Measurements from ENCODE around the gene PMFBP1.

PMFBP1 gene

DNA sequence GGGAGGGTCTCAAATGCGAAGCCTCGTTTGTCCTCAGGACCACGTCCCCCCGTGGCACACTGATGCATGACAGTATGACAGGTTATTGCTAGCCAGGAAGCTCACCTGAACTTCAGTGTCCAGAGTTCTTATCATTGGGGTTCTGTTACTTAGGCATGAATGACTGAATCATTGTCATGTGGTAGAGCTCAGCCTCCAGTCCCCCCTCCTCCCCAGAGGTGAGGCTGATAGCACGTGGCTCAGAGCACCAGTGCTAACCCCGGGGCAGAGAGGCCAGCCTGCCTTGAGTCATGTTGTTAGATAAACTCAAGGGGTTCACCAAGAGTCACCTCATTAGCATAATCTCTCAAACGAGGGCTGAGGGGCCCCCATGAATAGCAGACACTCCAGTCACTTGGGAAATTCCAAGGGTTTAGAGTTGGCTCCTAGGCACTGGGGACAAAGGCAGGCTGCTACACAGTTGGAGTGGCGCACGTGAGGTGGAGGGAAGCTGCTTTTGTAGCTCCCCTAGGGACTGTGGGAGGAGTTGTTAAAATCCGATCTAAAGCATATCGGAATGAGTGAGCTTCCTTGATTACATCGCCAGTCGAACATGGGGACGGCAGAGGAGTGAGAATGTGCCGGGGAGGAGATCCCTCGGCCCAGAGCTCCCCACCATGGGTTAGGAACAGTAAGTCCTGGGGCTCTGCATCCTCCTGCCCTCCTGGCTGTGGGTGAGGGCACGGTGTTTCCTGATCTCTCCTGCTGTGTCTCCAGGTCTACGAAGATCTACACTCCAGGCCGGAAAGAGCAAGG lies 60.1 kb downstream of the PMFBP1 start:
- H2BK120ac ChIP-seq (ENCODE audit: insufficient read depth, low read length, poor library complexity) = no peak overlapping the region
- no peak overlapping the region for H4K12ac ChIP-seq (ENCODE audit: low read depth, low read length)
- peaks cover 48 to 61% of the 10 kb centered on the region in 2 experiments for H3K36me3 ChIP-seq (ENCODE audit: control insufficient read depth in 1 of 2, insufficient read depth in 2 of 2, low read length in 2 of 2)
- H3K4me2 ChIP-seq (ENCODE audit: low read length) = no peak overlapping the region
- H3K18ac ChIP-seq (ENCODE audit: low read length) = no peak overlapping the region
- H3K9me3 ChIP-seq (ENCODE audit: insufficient read depth, low read depth, low read length) = peaks cover 5% of the 10 kb centered on the region
- no CpG with 5 or more reads among the region's 19 CpGs for whole genome bisulfite sequencing (ENCODE audit: extremely low coverage, insufficient coverage, insufficient read length)
- H3K79me2 ChIP-seq (ENCODE audit: control insufficient read depth, insufficient read depth, low read length, poor library complexity) = no peaks in the 10 kb centered on the region
- no peak overlapping the region for H2BK12ac ChIP-seq (ENCODE audit: low read length)
- H4K8ac ChIP-seq (ENCODE audit: low read depth, low read length) = no peak overlapping the region
- H2BK5ac ChIP-seq (ENCODE audit: low read depth, low read length, poor library complexity) = no peak overlapping the region
- H2AFZ ChIP-seq (ENCODE audit: insufficient read depth, low read length, poor library complexity) = no peak overlapping the region
- no peaks in the 10 kb centered on the region for H3K27me3 ChIP-seq (ENCODE audit: insufficient read depth, low read length)
- no peak overlapping the region for H4K91ac ChIP-seq (ENCODE audit: low read depth, low read length)
- H3K79me1 ChIP-seq (ENCODE audit: low read length) = no peaks in the 10 kb centered on the region
- no peak overlapping the region for H3K27ac ChIP-seq (ENCODE audit: low read depth, low read length)
- DNase-seq = no peak
- no peak overlapping the region for H3K4me3 ChIP-seq (ENCODE audit: low read depth, low read length)
- no peaks in the 10 kb centered on the region for H3K4me1 ChIP-seq (ENCODE audit: control insufficient read depth in 1 of 2, insufficient read depth in 2 of 2, low read length in 2 of 2)
- no peak overlapping the region for H3K23ac ChIP-seq (ENCODE audit: low read length)
- H3K14ac ChIP-seq (ENCODE audit: low read length) = no peak overlapping the region
- no peak overlapping the region for H3K4ac ChIP-seq (ENCODE audit: low read depth, low read length)
- H2AK5ac ChIP-seq (ENCODE audit: low read length) = no peak overlapping the region
- no peak overlapping the region for H3K9ac ChIP-seq (ENCODE audit: low read length)

DNA sequence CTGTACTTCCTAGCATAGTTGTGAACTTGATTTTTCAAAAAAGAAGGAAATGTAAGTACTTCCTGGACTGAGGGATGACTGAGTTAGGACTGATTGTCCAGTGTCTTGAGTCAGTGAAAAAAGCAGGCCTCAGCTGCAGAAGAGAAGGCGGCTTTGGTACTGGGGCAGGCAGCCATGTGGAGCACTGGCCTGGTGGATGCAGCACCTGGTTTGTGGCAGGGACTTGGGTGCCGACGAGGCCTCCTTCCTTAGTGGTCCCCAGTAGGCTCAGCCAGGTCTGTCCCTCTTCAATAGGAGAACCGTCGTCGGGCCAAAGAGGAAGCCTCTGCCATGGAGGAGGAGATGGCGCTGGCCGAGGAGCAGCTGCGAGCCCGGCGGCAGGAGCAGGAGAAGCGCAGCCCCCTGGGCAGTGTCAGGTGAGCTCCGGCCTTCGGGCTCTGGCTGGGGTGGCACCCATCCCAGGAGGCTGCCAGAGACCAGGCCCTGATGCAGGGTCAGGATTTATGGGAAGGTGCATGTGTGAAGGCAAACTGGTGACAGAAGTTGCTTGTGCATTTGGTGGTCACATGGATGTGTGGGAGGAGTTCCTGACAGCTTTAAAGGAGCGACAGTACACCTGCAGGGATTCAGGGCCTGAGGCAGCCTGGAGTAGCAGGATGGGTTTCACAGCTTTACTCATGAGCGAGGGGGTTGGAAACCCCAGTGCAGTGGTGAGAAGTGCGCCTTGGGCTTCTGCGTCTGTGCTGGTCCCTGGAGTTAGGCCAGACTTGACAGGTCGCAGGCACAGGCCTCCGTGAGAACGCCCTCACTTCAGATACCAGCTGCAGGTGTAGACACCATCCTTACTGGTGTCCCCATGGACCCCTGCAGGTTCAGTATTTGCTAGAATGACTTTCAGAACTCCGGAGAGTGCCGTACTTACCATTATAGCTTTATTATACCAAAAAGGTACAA lies 61.0 kb downstream of the PMFBP1 start:
- H2AK5ac ChIP-seq (ENCODE audit: low read length) = no peak overlapping the region
- no peaks in the 10 kb centered on the region for H3K4me1 ChIP-seq (ENCODE audit: control insufficient read depth in 1 of 2, insufficient read depth in 2 of 2, low read length in 2 of 2)
- H3K4me3 ChIP-seq (ENCODE audit: low read depth, low read length) = no peak overlapping the region
- H2AFZ ChIP-seq (ENCODE audit: insufficient read depth, low read length, poor library complexity) = no peak overlapping the region
- H4K12ac ChIP-seq (ENCODE audit: low read depth, low read length) = no peak overlapping the region
- no peak overlapping the region for H2BK12ac ChIP-seq (ENCODE audit: low read length)
- peaks cover 5% of the 10 kb centered on the region for H3K9me3 ChIP-seq (ENCODE audit: insufficient read depth, low read depth, low read length)
- no peak overlapping the region for H4K91ac ChIP-seq (ENCODE audit: low read depth, low read length)
- H3K14ac ChIP-seq (ENCODE audit: low read length) = no peak overlapping the region
- no peak overlapping the region for H3K9ac ChIP-seq (ENCODE audit: low read length)
- no peak overlapping the region for H3K18ac ChIP-seq (ENCODE audit: low read length)
- no peaks in the 10 kb centered on the region for H3K79me2 ChIP-seq (ENCODE audit: control insufficient read depth, insufficient read depth, low read length, poor library complexity)
- no peak overlapping the region for H2BK120ac ChIP-seq (ENCODE audit: insufficient read depth, low read length, poor library complexity)
- DNase-seq = no peak
- H3K27me3 ChIP-seq (ENCODE audit: insufficient read depth, low read length) = no peaks in the 10 kb centered on the region
- H2BK5ac ChIP-seq (ENCODE audit: low read depth, low read length, poor library complexity) = no peak overlapping the region
- no peak overlapping the region for H3K23ac ChIP-seq (ENCODE audit: low read length)
- H3K4ac ChIP-seq (ENCODE audit: low read depth, low read length) = no peak overlapping the region
- H3K27ac ChIP-seq (ENCODE audit: low read depth, low read length) = no peak overlapping the region
- WGBS (ENCODE audit: extremely low coverage, insufficient coverage, insufficient read length) = no CpG with 5 or more reads among the region's 23 CpGs
- no peak overlapping the region for H4K8ac ChIP-seq (ENCODE audit: low read depth, low read length)
- H3K79me1 ChIP-seq (ENCODE audit: low read length) = no peaks in the 10 kb centered on the region
- H3K36me3 ChIP-seq (ENCODE audit: control insufficient read depth in 1 of 2, insufficient read depth in 2 of 2, low read length in 2 of 2) = peaks cover 54 to 69% of the 10 kb centered on the region in 2 experiments
- no peak overlapping the region for H3K4me2 ChIP-seq (ENCODE audit: low read length)

DNA sequence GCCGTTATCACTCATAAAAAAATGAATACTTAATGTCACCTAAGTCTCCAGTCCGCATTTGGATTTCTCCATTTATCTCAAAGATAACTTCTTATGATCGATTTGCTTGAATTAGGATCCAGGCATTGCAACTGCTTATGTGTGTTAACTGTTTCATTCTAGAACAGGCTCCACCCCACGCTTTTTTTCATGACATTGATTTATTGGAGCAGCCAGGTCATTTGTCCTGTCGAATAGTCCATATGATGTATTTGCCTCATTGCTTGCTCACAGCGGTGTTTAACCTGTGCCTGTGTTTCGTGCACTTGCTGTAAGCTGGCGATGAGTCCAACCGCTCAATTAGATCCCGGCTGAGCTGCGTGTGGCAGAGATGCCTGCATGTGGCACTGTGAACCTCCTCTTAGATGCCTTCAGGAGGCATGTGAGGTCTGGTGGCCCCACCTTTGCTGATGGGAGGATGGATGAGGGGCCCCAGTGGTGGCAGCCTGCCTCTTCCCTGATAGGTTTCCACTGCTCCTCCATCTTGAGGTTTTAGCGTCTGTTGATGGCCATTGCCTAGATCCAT lies 61.9 kb downstream of the PMFBP1 start:
- no peak for DNase-seq
- no peaks in the 10 kb centered on the region for H3K79me1 ChIP-seq (ENCODE audit: low read length)
- no CpG with 5 or more reads among the region's 12 CpGs for WGBS (ENCODE audit: extremely low coverage, insufficient coverage, insufficient read length)

DNA sequence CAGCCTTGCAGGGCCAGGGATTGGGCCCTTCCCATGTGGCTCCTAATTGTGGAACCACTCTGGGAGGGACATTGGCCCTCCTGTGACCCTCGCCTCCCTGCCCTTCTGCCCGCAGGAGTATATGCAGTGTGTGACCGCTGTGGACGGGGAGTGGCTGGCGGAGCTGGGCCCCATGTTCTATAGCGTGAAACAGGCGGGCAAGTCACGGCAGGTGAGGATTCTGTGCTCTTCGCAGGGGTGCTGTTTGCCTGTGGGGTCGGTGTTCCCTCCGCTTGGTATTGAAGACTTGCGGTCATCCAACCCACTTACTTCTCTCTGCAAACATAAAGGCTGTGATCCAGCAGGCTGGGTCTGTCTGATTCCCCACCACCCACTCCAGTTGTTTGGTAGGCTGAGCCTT lies 62.7 kb downstream of the PMFBP1 start:
- no CpG with 5 or more reads among the region's 12 CpGs for WGBS (ENCODE audit: extremely low coverage, insufficient coverage, insufficient read length)
- Histone ChIP-seq H2BK120ac (ENCODE audit: insufficient read depth, low read length, poor library complexity) (no peak overlapping the region), H3K14ac (ENCODE audit: low read length) (no peak overlapping the region), H3K4me2 (ENCODE audit: low read length) (no peak overlapping the region), H3K36me3 (ENCODE audit: control insufficient read depth in 1 of 2, insufficient read depth in 2 of 2, low read length in 2 of 2) (peaks cover 69 to 86% of the 10 kb centered on the region in 2 experiments), H4K91ac (ENCODE audit: low read depth, low read length) (no peak overlapping the region), H3K4ac (ENCODE audit: low read depth, low read length) (no peak overlapping the region), H2BK12ac (ENCODE audit: low read length) (no peak overlapping the region), H3K23ac (ENCODE audit: low read length) (no peak overlapping the region), H3K4me1 (ENCODE audit: control insufficient read depth in 1 of 2, insufficient read depth in 2 of 2, low read length in 2 of 2) (no peaks in the 10 kb centered on the region), H3K9ac (ENCODE audit: low read length) (no peak overlapping the region), H2BK5ac (ENCODE audit: low read depth, low read length, poor library complexity) (no peak overlapping the region), H3K27me3 (ENCODE audit: insufficient read depth, low read length) (no peaks in the 10 kb centered on the region), H3K18ac (ENCODE audit: low read length) (no peak overlapping the region), H4K8ac (ENCODE audit: low read depth, low read length) (no peak overlapping the region), H3K27ac (ENCODE audit: low read depth, low read length) (no peak overlapping the region), H4K12ac (ENCODE audit: low read depth, low read length) (no peak overlapping the region), H3K9me3 (ENCODE audit: insufficient read depth, low read depth, low read length) (peaks cover 5% of the 10 kb centered on the region), H2AFZ (ENCODE audit: insufficient read depth, low read length, poor library complexity) (no peak overlapping the region), H3K79me2 (ENCODE audit: control insufficient read depth, insufficient read depth, low read length, poor library complexity) (no peaks in the 10 kb centered on the region), H2AK5ac (ENCODE audit: low read length) (no peak overlapping the region), H3K4me3 (ENCODE audit: low read depth, low read length) (no peak overlapping the region), H3K79me1 (ENCODE audit: low read length) (no peaks in the 10 kb centered on the region)
- DNase-seq = no peak

More for the DNA sequence above, 61.9 kb downstream of the PMFBP1 start:
- Histone ChIP-seq H3K9me3 (ENCODE audit: insufficient read depth, low read depth, low read length) (peaks cover 5% of the 10 kb centered on the region), H2BK120ac (ENCODE audit: insufficient read depth, low read length, poor library complexity) (no peak overlapping the region), H2BK12ac (ENCODE audit: low read length) (no peak overlapping the region), H3K14ac (ENCODE audit: low read length) (no peak overlapping the region), H3K79me2 (ENCODE audit: control insufficient read depth, insufficient read depth, low read length, poor library complexity) (no peaks in the 10 kb centered on the region), H3K4me2 (ENCODE audit: low read length) (no peak overlapping the region), H3K4me3 (ENCODE audit: low read depth, low read length) (no peak overlapping the region), H3K27ac (ENCODE audit: low read depth, low read length) (no peak overlapping the region), H4K91ac (ENCODE audit: low read depth, low read length) (no peak overlapping the region), H3K27me3 (ENCODE audit: insufficient read depth, low read length) (no peaks in the 10 kb centered on the region), H2BK5ac (ENCODE audit: low read depth, low read length, poor library complexity) (no peak overlapping the region), H3K4me1 (ENCODE audit: control insufficient read depth in 1 of 2, insufficient read depth in 2 of 2, low read length in 2 of 2) (no peaks in the 10 kb centered on the region), H4K12ac (ENCODE audit: low read depth, low read length) (no peak overlapping the region), H3K18ac (ENCODE audit: low read length) (no peak overlapping the region), H3K23ac (ENCODE audit: low read length) (no peak overlapping the region), H4K8ac (ENCODE audit: low read depth, low read length) (no peak overlapping the region), H3K36me3 (ENCODE audit: control insufficient read depth in 1 of 2, insufficient read depth in 2 of 2, low read length in 2 of 2) (peaks cover 62 to 78% of the 10 kb centered on the region in 2 experiments), H3K9ac (ENCODE audit: low read length) (no peak overlapping the region), H3K4ac (ENCODE audit: low read depth, low read length) (no peak overlapping the region), H2AFZ (ENCODE audit: insufficient read depth, low read length, poor library complexity) (no peak overlapping the region), H2AK5ac (ENCODE audit: low read length) (no peak overlapping the region)
